B cell (primary cell): Measurements from ENCODE around the gene PCDH9. TPM values are rescaled to one million over a fixed set of nuclear protein-coding genes. Genes with fewer than 3 reads are reported as not detected.

Experiments used
- ATAC-seq: fragments of 200-7000 bp; cut with Tn5 transposase; one replicate; pipeline ENCODE4 v1.10.0; 2021; ENCODE audit warnings: low read depth, mild to moderate bottlenecking, moderate number of reproducible peaks, moderate library complexity
- CTCF ChIA-PET: fragments of 350-600 bp; sonication (Branson Sonifier 250); formaldehyde crosslinking; loops from one replicate; lab custom pipeline; 2021; ENCODE audit warnings: antibody characterized with exemption, inconsistent platforms; lab: Charles Lee
- POLR2A ChIA-PET: fragments of 350-600 bp; sonication (Branson Sonifier 250); formaldehyde crosslinking; loops from one replicate; lab custom pipeline; 2021; ENCODE audit warnings: antibody characterized with exemption; lab: Charles Lee
- DNase-seq: peaks from one replicate; pipeline ENCODE4 v3.0.0; 2013
- H2AFZ ChIP-seq: 2 replicates; pipeline ENCODE4 v1.6.1; 2012; ENCODE audit warnings: mild to moderate bottlenecking, low read depth, low read length; ENCODE audit not compliant: insufficient read depth, poor library complexity, severe bottlenecking
- H3K27ac ChIP-seq, 2 donors: 1 replicate in 1 of 2; 2 replicates in 1 of 2; pipeline ENCODE4 v1.5.1; 2012 to 2013; ENCODE audit warnings: low read length in 2 of 2, mild to moderate bottlenecking in 2 of 2, moderate library complexity in 1 of 2
- H3K27me3 ChIP-seq, 4 experiments: fragments of 200-600 bp in 1 of 4; sonication (generic) in 1 of 4; replicated peaks in 1 of 4; 1 replicate in 2 of 4; 2 replicates in 2 of 4; pipeline versions ENCODE4 v1.6.1 to v1.7.0; 2013 to 2016; ENCODE audit warnings: low read length in 3 of 4, mild to moderate bottlenecking in 2 of 4, mixed read lengths in 1 of 4, moderate library complexity in 1 of 4; ENCODE audit not compliant: insufficient read depth in 4 of 4, control insufficient read depth in 3 of 4; ENCODE audit errors: control extremely low read depth in 1 of 4
- H3K36me3 ChIP-seq, 2 experiments: replicated peaks in 1 of 2; 1 replicate in 1 of 2; 2 replicates in 1 of 2; pipeline versions ENCODE4 v1.6.1 to v1.7.1; 2013; ENCODE audit warnings: low read length in 1 of 2; ENCODE audit not compliant: insufficient read depth in 2 of 2, control insufficient read depth in 1 of 2; ENCODE audit errors: control extremely low read depth in 1 of 2, extremely low read depth in 1 of 2
- H3K4me1 ChIP-seq, 2 donors: fragments of 200-600 bp in 1 of 2; sonication (generic) in 1 of 2; 1 replicate in 1 of 2; 2 replicates in 1 of 2; pipeline versions ENCODE4 v1.5.1 to v1.6.1; 2013 to 2017; ENCODE audit warnings: low read length in 2 of 2; ENCODE audit not compliant: control insufficient read depth in 2 of 2, insufficient read depth in 2 of 2
- H3K4me2 ChIP-seq: replicated peaks from 2 replicates; pipeline ENCODE3; 2012; ENCODE audit warnings: mild to moderate bottlenecking, low read depth, low read length; ENCODE audit not compliant: poor library complexity, severe bottlenecking
- H3K4me3 ChIP-seq, 5 experiments: fragments of 200-600 bp in 1 of 5; sonication (generic) in 1 of 5; 1 replicate in 3 of 5; 2 replicates in 2 of 5; pipeline versions ENCODE4 v1.5.1 to v1.7.0; 2011 to 2016; ENCODE audit warnings: low read length in 4 of 5, mild to moderate bottlenecking in 4 of 5, low read depth in 2 of 5, control low read depth in 1 of 5, moderate library complexity in 1 of 5; ENCODE audit not compliant: insufficient read depth in 1 of 5; ENCODE audit errors: control extremely low read depth in 1 of 5, extremely low read depth in 1 of 5
- H3K79me2 ChIP-seq: fragments of 200-600 bp; sonication (generic); one replicate; pipeline ENCODE4 v1.6.0; 2016; ENCODE audit warnings: low read length; ENCODE audit not compliant: control insufficient read depth, insufficient read depth
- H3K9ac ChIP-seq: fragments of 200-600 bp; sonication (generic); 2 replicates; pipeline ENCODE4 v1.6.1; 2017; ENCODE audit warnings: mild to moderate bottlenecking, low read length, moderate library complexity
- H3K9me3 ChIP-seq, 3 donors: one replicate each; pipeline versions ENCODE4 v1.6.1 to v1.7.1; 2013; ENCODE audit warnings: low read length in 2 of 3; ENCODE audit not compliant: control insufficient read depth in 2 of 3, insufficient read depth in 1 of 3; ENCODE audit errors: control extremely low read depth in 1 of 3
- H4K20me1 ChIP-seq: 2 replicates; pipeline ENCODE4 v1.6.0; 2012; ENCODE audit warnings: mild to moderate bottlenecking, low read length; ENCODE audit not compliant: insufficient read depth, control insufficient read depth, poor library complexity, severe bottlenecking
- H3K27ac Mint-ChIP-seq: one replicate; pipeline ENCODE4 v1.8.0; 2021; ENCODE audit warnings: mixed read lengths
- H3K27me3 Mint-ChIP-seq: one replicate; pipeline ENCODE4 v1.8.0; 2021; ENCODE audit warnings: mixed read lengths
- H3K4me1 Mint-ChIP-seq: one replicate; pipeline ENCODE4 v1.8.0; 2021; ENCODE audit warnings: mixed read lengths
- H3K4me3 Mint-ChIP-seq: one replicate; pipeline ENCODE4 v1.8.0; 2021; ENCODE audit warnings: mixed read lengths
- H3K9me3 Mint-ChIP-seq: one replicate; pipeline ENCODE4 v1.8.0; 2022; ENCODE audit warnings: mixed read lengths; ENCODE audit not compliant: insufficient read depth
- CTCF ChIP-seq: fragments of 200-600 bp; IDR thresholded peaks from one replicate; pipeline ENCODE4 v1.8.0; 2022; ENCODE audit warnings: antibody characterized with exemption, mild to moderate bottlenecking
- EZH2 ChIP-seq: IDR thresholded peaks from 2 replicates; pipeline ENCODE4 v1.6.1; 2012; ENCODE audit warnings: borderline replicate concordance, low read depth, mild to moderate bottlenecking, moderate library complexity, low read length; ENCODE audit not compliant: insufficient read depth, poor library complexity, severe bottlenecking
- WGBS: methylation state at CpG from one replicate; pipeline ENCODE4 v1.1.5; 2013; ENCODE audit warnings: missing lambda C conversion rate; ENCODE audit not compliant: insufficient coverage; 5-methylcytosine and 5-hydroxymethylcytosine counted together
- intact Hi-C: fragments of 100-400 bp; cut with micrococcal nuclease; formaldehyde crosslinking; loops from one replicate; pipeline ENCODE4 v1.10.0; 2022
- polyA plus RNA-seq: library from polyadenylated mRNA; depleted of rRNA; stranded (reverse); fragments of >200 nt; gene quantifications from 2 replicates; pipeline ENCODE4 v1.2.3, GENCODE V29; 2012
- total RNA-seq, 2 donors: library from RNA; stranded (reverse); fragments of 120-200 nt in 1 of 2; gene quantifications; 1 replicate in 1 of 2; 2 replicates in 1 of 2; pipeline versions ENCODE4 v1.2.3 to v1.2.4, GENCODE V29; 2013 to 2022

The PCDH9 gene
- total and polyA plus RNA-seq, 2 donors (not counting 1 experiment from before 2014, with no cell fraction given) = 13.1 to 21.8 TPM

GRCh38 chr13:67013709-67014108, 216.4 kb downstream of the PCDH9 start:
- H4K20me1 ChIP-seq = no peaks in the 10 kb centered on the region
- H3K4me1 Mint-ChIP-seq = peaks cover 6% of the 10 kb centered on the region
- no peaks in the 10 kb centered on the region for H3K79me2 ChIP-seq
- ATAC-seq (no peak), DNase-seq (no peak)
- no peak overlapping the region for H3K4me3 ChIP-seq
- intact Hi-C loops = no loop called here
- no peak overlapping the region for H3K9ac ChIP-seq
- WGBS = 70% methylated on average over 1 of the region's 2 CpGs
- H3K36me3 ChIP-seq = no peaks in the 10 kb centered on the region
- no peak overlapping the region for H2AFZ ChIP-seq
- no peaks in the 10 kb centered on the region for H3K27me3 ChIP-seq
- no peaks in the 10 kb centered on the region for H3K9me3 Mint-ChIP-seq
- no peaks in the 10 kb centered on the region for H3K9me3 ChIP-seq
- CTCF ChIA-PET = no interaction called here
- POLR2A ChIA-PET = no interaction called here
- H3K27me3 Mint-ChIP-seq = no peaks in the 10 kb centered on the region
- H3K27ac ChIP-seq = no peak overlapping the region
- TF ChIP-seq CTCF = no peak
- no peak for TF ChIP-seq EZH2
- no peak overlapping the region for H3K4me3 Mint-ChIP-seq
- no peak overlapping the region for H3K4me2 ChIP-seq
- H3K4me1 ChIP-seq = peaks cover 0 to under 1% of the 10 kb centered on the region in 2 donors
- no peak overlapping the region for H3K27ac Mint-ChIP-seq

GRCh38 chr13:67008075-67008668, 222.0 kb downstream of the PCDH9 start:
- Histone ChIP-seq H3K27me3 (no peaks in the 10 kb centered on the region), H3K9me3 (no peaks in the 10 kb centered on the region), H3K4me1 (no peaks in the 10 kb centered on the region), H3K9ac (no peak overlapping the region), H3K4me2 (no peak overlapping the region), H4K20me1 (no peaks in the 10 kb centered on the region), H3K79me2 (no peaks in the 10 kb centered on the region), H3K27ac (no peak overlapping the region), H3K36me3 (no peaks in the 10 kb centered on the region), H2AFZ (no peak overlapping the region), H3K4me3 (no peak overlapping the region)
- intact Hi-C loops = no loop called here
- ATAC-seq (no peak), DNase-seq (no peak)
- H3K4me3 Mint-ChIP-seq = no peak overlapping the region
- H3K27me3 Mint-ChIP-seq = no peaks in the 10 kb centered on the region
- H3K9me3 Mint-ChIP-seq = no peaks in the 10 kb centered on the region
- TF ChIP-seq EZH2 = no peak
- no peak for TF ChIP-seq CTCF
- no peaks in the 10 kb centered on the region for H3K4me1 Mint-ChIP-seq
- no peak overlapping the region for H3K27ac Mint-ChIP-seq
- ChIA-PET POLR2A (no interaction called here), CTCF (no interaction called here)
- WGBS = no CpG with 5 or more reads among the region's 1 CpG
